GM23248 (cell line): ENCODE results near the gene CAMK2N1. TPM values are rescaled to one million over a fixed set of nuclear protein-coding genes. Genes with fewer than 3 reads are reported as not detected.

Experiments
- DNase-seq: peaks from one replicate; pipeline ENCODE4 v3.0.0-alpha.2; 2015
- H2AFZ ChIP-seq: fragments of 200-600 bp; sonication (generic); 2 replicates; pipeline ENCODE4 v1.6.1; 2016; ENCODE audit warnings: antibody characterized with exemption
- H3F3A ChIP-seq: fragments of 200-600 bp; sonication (generic); 2 replicates; pipeline ENCODE4 v1.6.1; 2016; ENCODE audit warnings: mild to moderate bottlenecking, antibody characterized with exemption, mixed run types; ENCODE audit not compliant: insufficient read depth
- H3K27ac ChIP-seq: fragments of 200-600 bp; sonication (generic); 2 replicates; pipeline ENCODE4 v1.5.1; 2016; ENCODE audit warnings: mild to moderate bottlenecking
- H3K27me3 ChIP-seq: fragments of 200-600 bp; sonication (generic); replicated peaks from 2 replicates; pipeline ENCODE4 v1.6.1; 2016; ENCODE audit warnings: mild to moderate bottlenecking; ENCODE audit not compliant: insufficient read depth
- H3K36me3 ChIP-seq: fragments of 200-600 bp; sonication (generic); 2 replicates; pipeline ENCODE4 v1.6.1; 2016; ENCODE audit warnings: low read depth, mild to moderate bottlenecking
- H3K4me1 ChIP-seq: fragments of 200-600 bp; sonication (generic); 2 replicates; pipeline ENCODE4 v1.6.1; 2016; ENCODE audit warnings: mild to moderate bottlenecking; ENCODE audit not compliant: insufficient read depth
- H3K4me2 ChIP-seq: fragments of 200-600 bp; sonication (generic); one replicate; pipeline ENCODE4 v1.6.1; 2016; ENCODE audit warnings: mild to moderate bottlenecking; ENCODE audit not compliant: unreplicated experiment
- H3K4me3 ChIP-seq: fragments of 200-600 bp; sonication (generic); 2 replicates; pipeline ENCODE4 v1.5.1; 2016; ENCODE audit warnings: mild to moderate bottlenecking
- H3K79me2 ChIP-seq: fragments of 200-600 bp; sonication (generic); 2 replicates; pipeline ENCODE4 v1.6.1; 2016; ENCODE audit warnings: mild to moderate bottlenecking; ENCODE audit not compliant: insufficient read depth
- H3K9ac ChIP-seq: fragments of 200-600 bp; sonication (generic); 2 replicates; pipeline ENCODE4 v1.6.1; 2016; ENCODE audit warnings: mild to moderate bottlenecking
- H3K9me2 ChIP-seq: fragments of 200-600 bp; sonication (generic); 2 replicates; pipeline ENCODE4 v1.6.1; 2016; ENCODE audit warnings: mixed run types, mild to moderate bottlenecking, moderate library complexity; ENCODE audit not compliant: insufficient read depth
- H3K9me3 ChIP-seq: fragments of 200-600 bp; sonication (generic); one replicate; pipeline ENCODE4 v1.6.1; 2017; ENCODE audit warnings: low read depth
- H4K20me1 ChIP-seq: fragments of 200-600 bp; sonication (generic); 2 replicates; pipeline ENCODE4 v1.6.0; 2016; ENCODE audit not compliant: insufficient read depth
- EZH2 ChIP-seq: fragments of 200-600 bp; sonication (generic); IDR thresholded peaks from 2 replicates; pipeline ENCODE4 v1.6.1; 2018; ENCODE audit warnings: antibody characterized with exemption, mild to moderate bottlenecking; ENCODE audit not compliant: insufficient read depth, poor library complexity, severe bottlenecking
- EZH2phosphoT487 ChIP-seq: fragments of 200-600 bp; sonication (generic); IDR thresholded peaks from 2 replicates; pipeline ENCODE4 v1.6.1; 2018; ENCODE audit warnings: antibody characterized with exemption, moderate library complexity, mild to moderate bottlenecking, low read depth; ENCODE audit not compliant: insufficient read depth
- WGBS, 2 experiments: methylation state at CpG; one replicate each; pipeline ENCODE4 v1.1.6; 2015 to 2017; ENCODE audit warnings: low lambda C conversion rate in 2 of 2, low coverage in 1 of 2; ENCODE audit errors: missing lambda C conversion rate in 2 of 2; 5-methylcytosine and 5-hydroxymethylcytosine counted together
- in situ Hi-C: fragments of 300-500 bp; cut with MboI; formaldehyde crosslinking; loops from 2 replicates; pipeline ENCODE4 v1.15.0; 2020
- polyA plus RNA-seq: library from polyadenylated mRNA; unstranded; fragments of >200 nt; fragmentation: Nextera tagmentation; extraction: Ambion mirVana; gene quantifications from 2 replicates; pipeline ENCODE4 v1.2.1, GENCODE V29; 2016
- total RNA-seq: library from RNA; depleted of rRNA; stranded (reverse); fragments of >200 nt; shearing (Covaris generic); gene quantifications from 2 replicates; pipeline ENCODE4 v1.2.3, GENCODE V29; 2014

The CAMK2N1 gene
- total and polyA plus RNA-seq, 2 experiments from 2014 or later: 28.6 to 37.6 TPM

DNA sequence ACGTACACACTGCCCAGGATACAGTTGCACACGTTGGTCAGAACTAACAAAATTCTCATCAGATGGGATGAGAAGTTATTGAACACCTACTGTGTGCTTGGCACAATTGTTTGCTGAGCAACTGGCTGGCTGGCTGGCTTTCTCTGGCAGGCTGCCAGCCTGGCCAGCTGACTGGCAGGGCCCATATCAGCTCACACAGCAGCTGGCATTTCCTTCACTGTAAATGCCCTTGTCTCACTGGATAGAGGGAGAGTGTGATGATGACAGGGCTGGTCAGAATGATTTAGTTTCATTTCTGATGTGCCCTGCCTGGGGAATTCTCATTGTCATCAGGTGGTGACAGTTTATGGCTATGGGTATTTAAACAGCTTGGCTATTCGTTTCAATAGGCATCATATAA lies 15.8 kb downstream of the CAMK2N1 start:
- H3K9ac ChIP-seq: no peak overlapping the region
- TF ChIP-seq EZH2 (no peak), EZH2phosphoT487 (no peak)
- DNase-seq: no peak

DNA sequence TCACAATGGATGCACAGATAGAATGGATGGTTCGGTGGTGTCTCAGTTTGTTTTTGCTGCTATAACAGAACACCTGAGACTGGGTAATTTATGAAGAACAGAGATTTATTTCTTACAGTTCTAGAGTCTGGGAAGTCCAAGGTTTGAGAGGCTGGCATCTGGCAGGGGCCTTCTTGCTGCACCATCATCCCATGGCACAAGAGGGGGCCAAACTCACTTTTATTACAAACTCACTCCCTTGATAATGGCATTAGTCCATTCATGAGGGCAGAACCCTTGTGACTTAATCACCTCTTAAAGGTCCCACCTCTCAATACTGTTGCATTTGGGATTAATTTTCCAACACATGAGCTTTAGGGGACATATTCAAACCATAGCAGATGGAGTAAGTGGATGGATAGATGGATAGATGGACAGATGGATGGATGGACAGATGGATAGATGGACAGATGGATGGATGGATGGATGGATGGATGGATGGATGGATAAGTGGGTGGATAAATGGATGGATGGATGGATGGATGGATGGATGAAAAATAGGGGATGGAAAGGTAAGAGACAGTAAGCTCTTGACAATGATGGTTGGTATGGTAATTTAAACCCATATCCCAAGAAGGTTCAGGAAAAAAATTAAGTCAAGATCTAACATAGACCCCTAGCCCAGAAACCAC lies 16.5 kb downstream of the CAMK2N1 start:
- no peaks in the 10 kb centered on the region for H3K9me2 ChIP-seq
- TF ChIP-seq EZH2 (no peak), EZH2phosphoT487 (no peak)
- no peak overlapping the region for H3K4me2 ChIP-seq
- in situ Hi-C loops: no loop called here
- H3K27me3 ChIP-seq: peaks cover 4% of the 10 kb centered on the region
- no peaks in the 10 kb centered on the region for H3K9me3 ChIP-seq
- H4K20me1 ChIP-seq: no peaks in the 10 kb centered on the region
- H3K4me1 ChIP-seq: no peaks in the 10 kb centered on the region
- H3K9ac ChIP-seq: no peak overlapping the region
- no peak overlapping the region for H2AFZ ChIP-seq
- peaks cover 8% of the 10 kb centered on the region for H3F3A ChIP-seq
- H3K4me3 ChIP-seq: no peak overlapping the region
- WGBS, 2 experiments: 89 to 95% methylated on average over 1 of the region's 1 CpG
- no peaks in the 10 kb centered on the region for H3K36me3 ChIP-seq
- no peak for DNase-seq
- H3K79me2 ChIP-seq: no peaks in the 10 kb centered on the region
- no peak overlapping the region for H3K27ac ChIP-seq

More for the DNA sequence above, 15.8 kb downstream of the CAMK2N1 start:
- Histone ChIP-seq H3K27me3 (no peaks in the 10 kb centered on the region; the same call in none of the 2 replicates), H3K4me3 (no peak overlapping the region), H3K79me2 (no peaks in the 10 kb centered on the region), H3K4me2 (no peak overlapping the region), H3K9me3 (no peaks in the 10 kb centered on the region), H4K20me1 (no peaks in the 10 kb centered on the region), H3K4me1 (no peaks in the 10 kb centered on the region), H3K27ac (no peak overlapping the region), H2AFZ (no peak overlapping the region), H3K9me2 (no peaks in the 10 kb centered on the region), H3F3A (peaks cover 13% of the 10 kb centered on the region), H3K36me3 (no peaks in the 10 kb centered on the region)
- in situ Hi-C loops: no loop called here
- WGBS, 2 experiments: 74 to 76% methylated on average over 3 of the region's 3 CpGs

DNA sequence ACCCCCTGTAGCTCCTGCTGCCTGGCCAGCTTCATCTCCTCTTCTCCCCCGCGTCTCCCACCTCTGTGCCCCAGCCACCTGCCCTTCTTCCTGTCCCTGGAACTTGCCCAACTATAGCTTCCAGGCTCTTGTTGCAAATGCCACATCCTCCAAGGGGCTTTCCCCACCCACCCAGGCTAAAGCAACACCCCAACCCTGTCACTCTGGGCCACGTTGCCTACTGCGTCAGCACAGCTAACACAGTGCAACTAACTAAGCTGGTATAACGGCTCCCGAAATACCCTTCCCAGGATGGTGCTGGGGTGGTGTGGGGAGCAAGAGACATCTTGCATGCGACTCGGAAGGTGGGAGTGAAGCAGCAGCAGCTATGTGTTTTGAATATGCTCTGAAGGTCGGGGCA lies 19.7 kb downstream of the CAMK2N1 start:
- Histone ChIP-seq H3K9ac (no peak overlapping the region), H3K36me3 (no peaks in the 10 kb centered on the region), H3K4me1 (no peaks in the 10 kb centered on the region), H3K4me2 (no peak overlapping the region), H3K9me3 (no peaks in the 10 kb centered on the region), H3K79me2 (no peaks in the 10 kb centered on the region), H2AFZ (no peak overlapping the region), H4K20me1 (no peaks in the 10 kb centered on the region), H3K27me3 (peaks cover 11% of the 10 kb centered on the region), H3K4me3 (no peak overlapping the region), H3K9me2 (no peaks in the 10 kb centered on the region), H3K27ac (no peak overlapping the region), H3F3A (no peaks in the 10 kb centered on the region)
- in situ Hi-C loops: no loop called here
- DNase-seq: no peak
- TF ChIP-seq EZH2phosphoT487 (no peak), EZH2 (no peak)
- WGBS, 2 experiments: 78 to 79% methylated on average over 7 to 9 of the region's 9 CpGs

DNA sequence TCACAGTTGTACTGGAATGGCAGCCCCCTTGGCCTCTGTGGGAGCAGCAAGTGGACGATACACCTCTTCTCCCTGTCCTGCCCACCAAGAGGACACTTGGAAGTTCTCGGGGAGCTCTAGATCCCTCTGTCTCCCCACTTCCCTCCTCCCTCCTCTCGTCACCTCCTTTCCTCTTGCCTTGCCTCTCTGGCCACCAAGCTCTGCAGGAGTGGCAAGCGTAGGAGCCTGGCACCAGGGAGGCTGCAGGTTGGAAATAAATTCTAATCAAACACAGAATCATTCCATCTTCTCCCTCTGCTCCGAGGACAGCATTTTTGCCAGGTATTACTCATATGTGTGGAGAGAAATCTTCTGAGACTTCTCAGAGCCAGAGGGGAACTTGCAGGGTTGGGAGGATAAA lies 20.8 kb downstream of the CAMK2N1 start:
- in situ Hi-C loops: no loop called here
- Histone ChIP-seq H4K20me1 (no peaks in the 10 kb centered on the region), H3K9ac (no peak overlapping the region), H3K4me2 (no peak overlapping the region), H3K27ac (no peak overlapping the region), H3K79me2 (no peaks in the 10 kb centered on the region), H3K9me3 (no peaks in the 10 kb centered on the region), H2AFZ (no peak overlapping the region), H3K4me3 (no peak overlapping the region), H3K9me2 (no peaks in the 10 kb centered on the region), H3K36me3 (no peaks in the 10 kb centered on the region), H3K27me3 (peaks cover 11% of the 10 kb centered on the region), H3K4me1 (no peaks in the 10 kb centered on the region), H3F3A (no peaks in the 10 kb centered on the region)
- DNase-seq: peak; percentile 45
- WGBS, 2 experiments: 56 to 57% methylated on average over 5 of the region's 5 CpGs
- TF ChIP-seq EZH2phosphoT487: no peak
- TF ChIP-seq EZH2: no peak

DNA sequence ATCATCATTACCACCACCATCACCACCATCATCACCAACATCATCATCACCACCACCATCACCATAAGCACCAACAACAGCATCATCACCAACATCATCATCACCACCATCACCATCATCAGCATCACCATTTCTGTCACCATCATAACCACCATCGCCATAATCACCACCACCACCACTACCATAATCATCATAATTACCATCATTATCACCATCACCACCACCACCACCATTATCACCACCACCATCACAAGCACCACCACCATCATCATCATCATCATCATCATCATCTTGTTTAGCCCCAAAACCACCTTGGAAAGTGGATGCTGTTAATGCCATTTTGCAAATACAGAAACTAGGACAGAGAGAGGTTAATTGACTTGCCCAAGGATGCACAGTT lies 22.5 kb downstream of the CAMK2N1 start:
- H3K4me3 ChIP-seq: no peak overlapping the region
- H3K9ac ChIP-seq: no peak overlapping the region
- WGBS, 2 experiments: 40 to 59% methylated on average over 1 of the region's 1 CpG
- H3K9me3 ChIP-seq: no peaks in the 10 kb centered on the region
- in situ Hi-C loops: no loop called here
- no peaks in the 10 kb centered on the region for H3F3A ChIP-seq
- H3K4me2 ChIP-seq: no peak overlapping the region
- H2AFZ ChIP-seq: no peak overlapping the region
- H3K36me3 ChIP-seq: no peaks in the 10 kb centered on the region
- no peaks in the 10 kb centered on the region for H3K9me2 ChIP-seq
- H3K27me3 ChIP-seq: peaks cover 14% of the 10 kb centered on the region
- TF ChIP-seq EZH2phosphoT487 (no peak), EZH2 (no peak)
- no peaks in the 10 kb centered on the region for H3K79me2 ChIP-seq
- H4K20me1 ChIP-seq: no peaks in the 10 kb centered on the region
- no peak for DNase-seq
- no peak overlapping the region for H3K27ac ChIP-seq
- H3K4me1 ChIP-seq: no peaks in the 10 kb centered on the region
